GM18867 (cell line): Measurements from ENCODE around the gene SERTAD2.
A peak's percentile ranks its signal among the peaks of the same experiment; 100 is the strongest.

Source experiments
- ATAC-seq: cut with Tn5 transposase; IDR thresholded peaks from one replicate; pipeline ENCODE4 v1.9.1; 2021; ENCODE audit warnings: mild to moderate bottlenecking, moderate library complexity; ENCODE audit not compliant: unreplicated experiment

The SERTAD2 gene

DNA sequence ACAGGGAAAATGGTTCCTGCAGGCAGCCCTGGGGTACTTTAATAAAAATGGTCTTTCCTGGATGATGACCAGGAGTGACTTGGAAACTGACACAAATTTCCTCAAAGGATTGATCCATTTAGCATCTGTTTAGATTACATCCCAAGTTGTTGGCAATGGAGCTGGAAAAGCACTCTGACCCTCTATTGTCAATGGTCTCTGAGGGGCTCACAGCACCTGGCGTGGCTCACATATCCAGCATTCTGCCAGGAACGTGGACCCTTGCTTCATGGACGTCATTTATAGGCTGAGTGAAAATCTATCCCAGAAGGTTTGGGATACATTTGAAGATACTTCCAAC is 43.8 kb downstream of the SERTAD2 start:
- no peak for ATAC-seq

DNA sequence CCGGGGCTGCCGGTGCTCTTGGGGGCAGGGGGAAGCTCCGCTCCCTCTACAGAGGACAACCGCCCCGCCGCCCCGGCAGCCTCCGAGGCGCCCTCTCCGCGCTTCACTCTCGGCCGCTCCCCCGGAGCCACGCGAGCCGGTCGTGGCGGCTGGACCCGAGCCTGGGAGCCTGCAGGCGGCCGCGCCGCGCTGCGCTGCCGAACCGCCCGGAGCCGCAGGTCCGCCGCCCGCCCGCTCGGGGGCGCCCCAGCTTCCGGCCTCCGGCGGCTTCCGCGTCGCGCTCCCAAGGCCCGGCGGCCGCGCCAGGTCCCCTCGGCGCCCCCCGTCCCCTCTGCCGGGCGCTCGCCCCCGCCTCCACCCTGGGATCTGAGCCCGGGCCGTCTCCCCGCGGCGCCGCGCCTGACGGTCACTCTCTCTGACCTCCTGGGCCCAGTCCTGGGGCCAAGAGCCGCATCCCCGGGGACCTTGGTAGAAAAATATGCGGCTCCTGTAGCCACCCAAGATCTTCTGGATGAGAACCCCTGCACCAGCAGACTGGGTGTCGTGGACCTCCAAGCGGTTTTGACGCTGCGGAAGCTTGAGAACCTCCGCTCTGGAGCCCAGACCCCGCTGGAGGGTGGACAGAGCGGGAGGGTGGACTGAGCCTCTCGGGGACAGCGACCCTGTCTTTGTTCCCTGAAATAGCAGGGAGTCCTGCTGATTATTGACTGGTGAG is 44.3 kb downstream of the SERTAD2 start:
- peak; percentile 48 for ATAC-seq

DNA sequence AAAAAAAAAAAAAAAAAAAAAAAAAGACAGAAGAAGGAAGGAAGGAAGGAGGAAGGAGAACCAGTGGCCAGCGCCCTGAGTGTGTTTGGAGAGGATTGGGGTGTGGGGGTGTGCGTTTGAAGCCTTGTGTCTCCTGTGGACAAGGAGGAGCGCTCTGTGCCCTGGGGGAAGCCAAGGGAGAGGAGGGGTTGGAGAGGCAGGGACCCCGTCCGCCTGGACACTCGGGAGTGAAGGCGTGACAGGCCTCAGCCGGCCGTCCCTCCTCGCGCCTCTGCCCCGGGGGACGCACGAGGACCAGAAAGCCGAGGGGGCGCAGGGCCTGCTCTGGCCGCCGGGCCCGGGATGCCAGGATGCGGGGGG is 44.9 kb downstream of the SERTAD2 start:
- ATAC-seq = no peak

DNA sequence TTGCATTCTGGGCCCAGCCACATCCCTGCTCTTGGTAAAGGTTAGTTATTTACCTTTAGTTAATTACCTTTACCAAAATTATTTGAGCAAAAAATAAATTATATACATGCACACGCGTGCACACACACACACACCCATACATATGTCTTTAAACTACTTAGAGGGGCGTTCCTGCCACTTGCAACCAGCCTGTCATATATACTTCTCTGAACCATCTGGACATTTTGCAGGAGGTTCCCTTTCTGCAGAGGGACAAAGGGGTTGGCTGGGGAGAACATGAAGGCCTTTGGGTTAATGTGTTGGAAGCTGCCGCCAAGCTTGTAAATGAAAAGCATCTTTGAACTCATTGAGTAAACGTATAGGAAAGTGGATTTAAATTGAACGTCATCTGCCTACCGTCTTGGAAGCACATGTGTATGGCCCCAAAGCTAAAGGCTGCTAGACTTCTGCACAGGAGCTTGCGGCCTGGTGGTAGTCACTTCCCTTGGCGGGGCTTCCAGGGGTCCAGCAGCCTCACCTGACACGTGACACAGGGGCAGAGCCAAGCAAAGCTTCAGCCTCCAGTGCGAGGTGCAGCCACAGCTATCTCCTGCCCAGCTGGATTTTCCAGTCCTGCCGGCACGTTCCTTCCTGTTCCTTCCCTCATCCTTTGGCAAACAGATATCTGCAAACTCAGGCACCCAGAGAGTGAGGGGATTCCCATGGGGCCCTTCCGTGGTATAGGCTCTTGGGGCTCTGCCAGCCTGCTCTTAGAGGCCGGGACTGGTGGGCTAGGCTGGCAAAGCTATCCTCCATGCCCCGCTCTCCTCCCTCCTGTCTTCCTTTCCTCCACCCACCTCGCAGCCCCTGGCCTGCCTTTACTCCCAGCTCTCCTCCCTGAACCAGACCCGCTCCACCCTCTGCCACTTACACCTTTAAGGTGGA is 46.1 kb downstream of the SERTAD2 start:
- ATAC-seq = no peak

DNA sequence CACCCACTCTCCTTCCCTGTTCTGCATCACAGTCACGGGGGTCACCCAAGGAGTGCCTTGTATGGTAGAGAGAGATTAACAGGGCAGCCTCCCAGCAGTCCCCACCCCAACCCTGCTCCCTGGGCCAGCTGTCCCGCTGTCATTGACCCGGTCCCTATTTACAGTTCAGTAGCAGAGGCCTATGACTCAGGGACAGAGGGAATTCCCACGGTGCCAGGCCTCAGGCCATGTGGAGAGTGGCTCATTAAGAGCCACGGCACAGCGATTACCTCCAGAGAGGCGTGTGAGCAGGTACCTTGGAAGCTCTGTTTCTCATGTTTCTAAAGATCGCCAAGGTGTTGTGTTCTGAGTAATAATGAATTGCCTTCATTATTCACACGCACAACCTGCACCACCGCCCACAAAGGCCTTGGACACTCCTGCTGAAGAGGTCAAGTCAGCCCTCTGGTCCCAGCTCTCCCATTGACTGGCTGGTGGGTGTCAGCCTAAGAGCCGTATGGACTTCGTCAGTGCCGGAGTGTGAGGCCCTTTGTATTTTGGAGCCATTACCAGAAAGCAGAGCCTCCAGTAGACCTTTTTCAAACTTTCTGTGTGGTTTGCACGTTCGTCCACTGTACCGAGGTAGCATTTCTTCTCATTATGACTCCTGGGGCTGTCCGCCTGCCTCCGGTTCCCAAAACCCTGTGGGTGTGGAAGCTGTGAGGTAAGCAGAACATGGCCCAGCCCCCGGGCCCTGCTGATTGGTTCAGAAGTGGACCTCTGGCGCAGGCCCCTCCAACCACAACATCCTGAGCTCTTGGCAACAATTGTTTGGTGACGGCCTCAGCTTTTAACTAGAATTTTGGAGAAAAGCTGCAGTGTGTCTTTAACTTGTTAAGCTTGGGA is 47.0 kb downstream of the SERTAD2 start:
- peak; percentile 88 for ATAC-seq

DNA sequence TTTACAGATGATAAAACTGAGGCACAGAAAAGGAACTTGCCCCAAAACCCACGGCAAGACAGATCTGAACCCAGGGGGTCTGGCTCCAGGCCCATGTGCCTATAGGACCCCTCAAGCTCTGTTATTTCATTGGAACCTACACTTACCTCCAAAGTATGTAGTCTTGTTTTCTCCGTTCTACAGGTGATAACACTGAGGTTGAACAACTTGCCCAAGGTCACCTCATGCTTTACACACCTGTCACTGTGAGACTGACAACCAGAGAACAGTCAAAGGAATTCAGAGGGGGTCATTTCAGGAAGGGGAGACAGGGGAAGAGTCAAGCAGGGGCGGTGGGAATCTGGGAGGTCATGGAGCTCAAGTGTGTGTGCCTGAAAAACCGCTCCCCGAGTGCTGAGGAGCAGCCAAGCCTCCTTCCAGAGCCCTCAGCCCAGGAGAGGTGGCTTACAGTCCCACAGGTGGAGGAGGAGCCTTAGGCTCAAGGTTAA is 47.7 kb downstream of the SERTAD2 start:
- ATAC-seq = no peak

DNA sequence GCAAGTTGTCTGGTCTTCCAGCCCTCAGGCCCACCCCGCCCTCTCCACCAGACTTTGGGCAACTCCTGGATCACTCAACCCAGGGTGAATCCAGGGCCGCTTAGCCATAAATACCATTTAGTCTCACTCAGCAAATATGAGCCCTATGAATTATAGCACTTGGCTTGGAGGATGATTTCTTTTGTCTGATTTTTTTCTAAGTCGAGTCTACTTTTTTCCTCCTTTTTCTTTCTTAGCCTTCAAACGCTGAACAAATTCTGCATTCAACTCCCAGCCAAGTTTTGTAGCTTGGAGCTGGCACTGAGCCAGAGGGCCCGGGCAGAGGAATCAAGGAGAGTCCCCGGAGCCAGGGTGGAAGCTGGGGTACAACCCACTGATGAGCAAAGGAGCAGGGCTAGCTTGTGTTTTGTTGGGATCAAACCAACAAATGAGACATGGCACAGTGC is 48.7 kb downstream of the SERTAD2 start:
- ATAC-seq = no peak

DNA sequence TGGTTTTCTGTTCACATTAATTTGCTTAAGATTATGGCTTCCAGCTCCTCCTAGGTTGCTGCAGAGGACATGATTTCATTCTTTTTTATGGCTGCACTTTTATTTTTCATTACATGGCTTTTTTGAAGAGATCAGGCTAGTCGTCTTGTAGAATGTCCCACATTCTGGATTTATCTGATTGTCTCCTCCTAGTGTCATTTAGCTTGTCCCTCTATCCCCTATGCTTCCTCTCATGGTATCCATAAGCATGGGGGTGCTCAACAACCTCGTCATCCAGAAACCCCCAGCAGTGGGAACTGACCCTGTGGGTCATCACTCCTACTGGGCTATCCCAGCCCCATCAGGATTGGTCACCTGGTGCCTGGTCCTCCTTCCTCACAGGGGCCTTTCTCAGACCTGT is 49.6 kb downstream of the SERTAD2 start:
- ATAC-seq = no peak

DNA sequence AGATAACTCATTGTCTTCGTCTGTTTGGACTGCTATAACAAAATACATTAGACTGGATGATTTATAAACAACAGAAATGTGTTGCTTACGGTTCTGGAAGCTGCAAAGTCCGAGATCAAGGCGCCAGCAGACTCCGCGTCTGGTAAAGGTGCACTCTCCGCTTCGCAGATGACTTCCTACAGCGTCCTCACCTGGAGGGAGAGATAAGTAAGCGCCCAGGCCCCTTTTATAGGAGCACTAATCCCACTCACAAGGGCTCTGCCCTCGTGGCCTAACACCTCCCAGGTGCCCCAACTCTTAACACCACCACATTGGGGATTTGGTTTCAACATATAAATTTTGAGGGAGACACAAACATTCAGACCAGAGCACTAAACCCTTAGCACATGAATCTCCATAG is 51.3 kb downstream of the SERTAD2 start:
- ATAC-seq = no peak

DNA sequence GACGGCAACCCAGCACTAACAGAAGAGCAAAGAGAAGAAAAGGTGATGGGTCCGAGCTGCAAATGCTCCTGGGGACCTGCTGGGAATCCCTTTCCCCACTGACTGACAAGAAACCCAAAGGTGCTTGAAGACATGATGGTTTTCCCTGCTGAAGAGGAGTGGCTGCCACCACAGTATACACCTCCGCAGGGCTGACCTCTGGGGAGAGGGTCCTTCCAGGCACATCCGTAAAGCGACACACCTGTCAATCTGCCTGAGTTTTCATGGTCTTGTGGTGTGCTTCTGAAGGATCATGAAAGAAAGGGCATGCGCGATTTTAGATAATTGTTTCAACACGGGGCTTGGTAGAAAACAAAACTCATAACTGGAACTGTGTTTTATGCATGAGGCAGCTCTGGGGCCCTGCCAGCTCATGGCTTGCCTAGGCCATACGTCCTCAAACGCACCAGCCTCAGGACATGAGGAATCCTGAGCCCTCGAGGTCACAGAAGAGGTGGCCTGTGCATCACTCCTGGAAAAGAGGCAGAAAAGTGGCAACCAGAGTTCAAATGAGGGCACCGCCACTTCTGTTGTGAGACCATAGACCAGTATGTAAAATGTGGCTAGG is 51.8 kb downstream of the SERTAD2 start:
- no peak for ATAC-seq

DNA sequence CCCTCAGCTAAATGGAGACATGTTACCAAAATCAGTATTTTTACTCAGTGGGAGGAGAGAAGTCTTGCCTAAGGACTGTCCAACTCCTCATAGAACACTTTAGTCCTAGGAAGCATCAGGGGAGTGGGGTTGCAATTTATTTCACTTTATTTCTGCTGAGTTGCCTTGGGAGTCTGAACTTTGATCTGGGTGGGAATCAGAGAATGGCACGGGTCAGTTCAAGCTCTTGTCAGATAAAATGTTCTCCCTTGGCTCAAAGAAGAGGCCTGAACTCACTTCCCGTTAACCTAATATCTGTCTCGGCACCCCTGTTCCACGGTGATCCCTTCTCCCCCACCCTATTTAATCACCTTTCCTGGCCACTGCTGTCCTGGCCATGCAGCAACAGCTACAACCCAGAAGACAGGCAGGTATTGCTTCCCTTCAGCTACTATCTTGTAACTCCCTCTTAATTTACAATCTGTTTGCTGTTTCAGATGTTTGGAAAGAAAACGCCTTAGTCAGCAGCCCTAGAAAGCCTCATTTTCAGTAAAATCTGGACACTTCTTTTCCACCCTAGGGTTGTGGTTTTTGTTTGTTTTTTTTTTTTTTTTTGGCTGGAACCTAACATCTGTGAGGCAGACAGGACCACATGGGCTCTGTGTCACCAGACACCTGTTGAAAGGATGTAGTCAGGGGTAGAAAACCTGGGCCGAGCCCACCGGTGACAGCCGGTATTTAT is 52.5 kb downstream of the SERTAD2 start:
- no peak for ATAC-seq

DNA sequence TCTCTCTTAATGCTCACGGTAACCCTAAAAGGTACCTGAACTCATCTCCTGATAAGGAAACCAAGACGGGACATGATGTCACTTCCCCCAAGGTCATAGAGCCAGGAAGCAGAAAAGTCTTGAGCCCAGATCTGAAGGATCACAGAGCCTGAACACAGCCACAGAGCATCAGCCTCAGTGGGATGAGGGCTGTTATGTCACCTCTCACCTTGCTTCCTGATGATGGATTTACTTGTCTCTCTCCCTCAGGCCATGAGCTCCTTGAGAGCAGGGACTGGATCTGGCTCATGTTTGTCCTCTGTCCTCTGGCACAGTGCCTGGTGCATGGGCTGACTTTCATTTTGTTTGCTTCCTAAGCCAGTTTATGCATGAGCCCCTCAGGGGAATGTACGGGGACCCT is 54.2 kb downstream of the SERTAD2 start:
- no peak for ATAC-seq

DNA sequence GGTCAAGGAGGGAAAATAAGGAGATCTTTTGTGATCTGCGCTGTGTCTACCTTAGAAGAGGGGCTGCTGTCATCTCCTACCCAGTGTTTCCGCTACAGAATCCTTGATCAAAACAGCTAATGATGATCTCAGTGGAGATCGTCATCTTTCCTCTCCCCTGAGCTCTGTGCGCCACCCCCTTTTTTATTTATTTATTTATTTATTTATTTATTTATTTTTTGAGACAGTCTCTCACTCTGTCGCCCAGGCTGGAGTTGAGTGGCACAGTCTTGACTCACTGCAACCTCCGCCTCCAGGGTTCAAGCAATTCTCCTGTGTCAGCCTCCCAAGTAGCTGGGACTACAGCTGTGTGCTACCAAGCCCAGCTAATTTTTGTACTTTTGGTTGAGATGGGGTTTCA is 55.5 kb downstream of the SERTAD2 start:
- ATAC-seq = no peak

DNA sequence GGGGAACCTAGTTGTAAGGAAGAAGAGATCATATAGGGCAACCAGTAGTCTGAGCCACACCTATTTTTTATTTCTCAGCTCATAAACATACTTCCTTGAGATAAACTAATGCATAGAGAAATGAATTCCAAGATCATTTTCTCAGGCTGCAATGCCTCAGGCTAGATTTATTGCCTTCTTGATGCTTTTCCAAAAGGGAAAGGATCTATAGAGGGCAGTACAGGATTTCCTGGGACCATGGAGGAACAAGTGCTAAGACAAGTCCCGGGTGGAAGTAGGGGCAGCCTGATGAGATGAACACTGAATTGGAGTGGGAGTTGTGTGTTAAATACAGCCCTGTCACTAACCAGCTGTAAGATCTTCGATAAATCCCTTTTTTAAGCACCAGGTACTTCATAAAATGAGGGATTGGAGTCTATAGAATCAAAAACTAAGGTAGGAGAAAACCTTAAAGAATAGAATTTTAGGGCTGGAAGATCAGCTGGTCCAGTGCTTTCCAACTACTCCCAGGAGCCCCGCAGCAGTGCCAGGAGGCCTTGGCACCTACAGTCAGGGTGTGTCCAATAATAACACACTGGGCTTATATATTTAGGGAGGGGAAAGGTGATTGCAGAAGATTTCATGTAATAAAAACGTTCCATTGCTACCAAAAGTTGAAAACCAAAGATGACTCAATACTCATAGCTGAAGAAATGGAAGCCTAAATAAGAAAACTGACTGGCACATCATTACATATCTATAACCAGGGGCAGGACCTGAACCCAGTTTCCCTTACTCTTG is 58.1 kb downstream of the SERTAD2 start:
- ATAC-seq = no peak

DNA sequence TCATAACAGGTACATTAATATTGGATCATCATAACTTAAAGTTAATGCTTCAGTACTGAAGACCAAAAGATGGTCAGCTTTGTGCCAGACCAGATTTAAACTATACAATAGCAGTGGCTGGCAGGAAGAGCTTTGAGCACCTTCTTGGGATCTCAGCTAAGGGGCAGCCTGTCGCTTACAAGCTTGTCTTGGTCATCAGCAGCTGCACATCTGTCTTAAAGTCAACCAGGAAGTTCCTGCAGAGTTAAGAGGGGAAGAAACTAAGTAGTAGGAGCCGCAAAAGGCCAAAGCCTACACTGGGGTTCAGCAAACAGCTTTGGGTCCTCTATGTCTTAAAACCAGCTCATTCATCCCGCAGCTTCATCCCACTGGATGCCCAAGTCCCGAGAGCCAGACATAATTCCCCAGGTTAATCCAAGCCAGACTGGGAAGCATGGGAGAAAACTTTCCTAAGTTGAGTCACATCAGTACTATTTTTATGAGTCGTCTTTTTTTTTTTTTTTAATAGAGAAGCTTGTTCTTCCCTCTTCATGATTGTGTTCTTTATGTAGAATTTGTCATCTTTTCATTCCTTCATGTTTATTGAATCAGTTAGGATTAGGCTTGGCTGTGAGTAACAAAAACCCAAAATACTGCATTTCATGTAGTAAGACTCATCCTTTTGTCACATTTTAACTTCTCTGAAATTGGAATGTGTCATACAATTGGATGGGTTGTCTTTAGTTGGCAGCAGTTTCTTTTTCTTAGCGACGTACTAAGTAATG is 59.3 kb downstream of the SERTAD2 start:
- ATAC-seq = no peak

DNA sequence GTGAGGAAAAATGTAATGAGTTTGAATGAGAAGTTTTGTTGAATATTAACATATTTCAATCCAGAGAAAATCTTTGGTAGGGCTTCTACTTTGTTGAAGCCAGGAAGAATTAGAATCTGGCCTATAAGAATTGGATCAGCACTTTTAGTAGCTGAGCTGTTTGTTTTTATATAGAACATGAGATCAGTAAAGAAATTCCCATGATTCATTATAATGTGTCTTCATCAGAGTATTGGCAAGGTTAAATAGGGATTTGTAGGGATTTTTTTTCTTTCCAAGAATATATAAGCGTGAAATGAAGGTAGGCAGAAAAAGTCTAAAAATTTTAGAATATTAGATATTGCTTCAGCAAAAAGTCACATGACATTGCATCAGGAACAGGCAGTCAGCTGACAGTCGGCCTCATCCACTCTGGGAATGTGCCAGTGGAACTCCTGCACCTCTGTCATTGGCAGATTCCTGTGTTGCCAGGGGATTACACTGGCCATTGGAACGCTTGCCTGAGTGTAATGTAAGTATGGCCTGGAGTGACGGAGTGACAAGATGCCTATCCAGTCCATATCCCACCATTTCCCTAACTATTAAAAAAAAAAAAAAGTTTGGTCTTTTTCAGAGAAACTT is 60.6 kb downstream of the SERTAD2 start:
- ATAC-seq = no peak

DNA sequence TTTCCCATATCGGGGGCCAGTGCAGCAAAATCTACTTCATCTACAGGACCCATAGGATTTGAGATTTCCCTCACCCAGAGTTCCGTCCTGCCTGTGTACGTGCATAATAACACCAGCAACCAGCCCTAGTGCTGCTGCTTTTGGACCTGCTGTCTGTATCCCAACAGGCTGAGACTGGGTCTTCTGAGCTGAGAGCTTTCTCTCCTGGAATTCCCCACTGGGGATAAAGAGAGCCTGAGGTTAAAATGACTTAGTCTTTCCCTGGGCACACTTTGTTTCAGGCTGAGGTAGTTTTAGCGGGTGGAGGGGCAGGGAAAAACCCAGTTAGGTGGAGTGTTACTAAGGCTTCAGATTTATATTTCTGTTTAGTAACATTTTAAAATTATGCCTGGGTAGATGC is 62.5 kb downstream of the SERTAD2 start:
- no peak for ATAC-seq

DNA sequence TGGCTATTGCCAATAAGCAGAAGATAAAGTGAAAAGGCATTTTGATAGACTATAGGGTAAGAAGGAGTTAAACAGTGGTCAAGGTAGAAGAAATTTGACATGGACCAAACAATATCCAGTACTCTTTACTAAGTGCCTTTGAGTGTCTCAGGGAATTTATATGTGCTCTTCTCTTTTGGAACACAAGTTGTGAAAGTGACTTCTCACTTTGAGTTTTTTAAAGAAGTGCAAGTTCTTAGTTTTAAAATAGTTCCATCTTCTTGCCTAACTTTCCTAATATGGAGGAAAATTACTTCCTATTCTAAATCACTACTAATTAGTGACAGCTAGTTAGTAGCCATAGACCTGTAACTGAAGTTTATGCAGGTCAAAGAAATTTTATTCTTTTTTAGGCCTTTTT is 66.2 kb downstream of the SERTAD2 start:
- ATAC-seq = no peak
